WERI-Rb-1 (cell line): ENCODE measurements around the gene PML.
"Not testable (repeated sequence)": the region's sequence is repeated elsewhere in the genome, so short reads cannot be mapped to it uniquely, and the experiment has no call there.

Experiments
- DNase-seq: peaks from one replicate; pipeline ENCODE4 v3.0.0-alpha.2; 2020
- H3K27ac ChIP-seq: fragments of 250-450 bp; sonication (Bioruptor Pico); 2 replicates; pipeline ENCODE4 v1.5.1; 2020; ENCODE audit warnings: mild to moderate bottlenecking, moderate library complexity
- H3K27me3 ChIP-seq: fragments of 250-450 bp; sonication (Bioruptor Pico); 2 replicates; pipeline ENCODE4 v1.5.1; 2021; ENCODE audit warnings: mild to moderate bottlenecking, low read depth, moderate library complexity; ENCODE audit not compliant: insufficient read depth, severe bottlenecking
- H3K36me3 ChIP-seq: fragments of 250-450 bp; sonication (Bioruptor Pico); 2 replicates; pipeline ENCODE4 v1.5.1; 2020; ENCODE audit warnings: mild to moderate bottlenecking, moderate library complexity
- H3K4me3 ChIP-seq: 2 replicates; pipeline ENCODE4 v1.5.1; 2011; ENCODE audit warnings: low read depth, mild to moderate bottlenecking, control low read depth, low read length
- H3K9me3 ChIP-seq: fragments of 250-450 bp; sonication (Bioruptor Pico); 2 replicates; pipeline ENCODE4 v1.5.1; 2021; ENCODE audit warnings: mild to moderate bottlenecking, moderate library complexity; ENCODE audit not compliant: severe bottlenecking
- TF ChIP-seq, protein P1 (sequence below): IDR thresholded peaks from 2 replicates; pipeline ENCODE4 v1.5.1; 2011; ENCODE audit warnings: low read depth, mild to moderate bottlenecking, control low read depth, inconsistent platforms, low read length

PML gene

DNA sequence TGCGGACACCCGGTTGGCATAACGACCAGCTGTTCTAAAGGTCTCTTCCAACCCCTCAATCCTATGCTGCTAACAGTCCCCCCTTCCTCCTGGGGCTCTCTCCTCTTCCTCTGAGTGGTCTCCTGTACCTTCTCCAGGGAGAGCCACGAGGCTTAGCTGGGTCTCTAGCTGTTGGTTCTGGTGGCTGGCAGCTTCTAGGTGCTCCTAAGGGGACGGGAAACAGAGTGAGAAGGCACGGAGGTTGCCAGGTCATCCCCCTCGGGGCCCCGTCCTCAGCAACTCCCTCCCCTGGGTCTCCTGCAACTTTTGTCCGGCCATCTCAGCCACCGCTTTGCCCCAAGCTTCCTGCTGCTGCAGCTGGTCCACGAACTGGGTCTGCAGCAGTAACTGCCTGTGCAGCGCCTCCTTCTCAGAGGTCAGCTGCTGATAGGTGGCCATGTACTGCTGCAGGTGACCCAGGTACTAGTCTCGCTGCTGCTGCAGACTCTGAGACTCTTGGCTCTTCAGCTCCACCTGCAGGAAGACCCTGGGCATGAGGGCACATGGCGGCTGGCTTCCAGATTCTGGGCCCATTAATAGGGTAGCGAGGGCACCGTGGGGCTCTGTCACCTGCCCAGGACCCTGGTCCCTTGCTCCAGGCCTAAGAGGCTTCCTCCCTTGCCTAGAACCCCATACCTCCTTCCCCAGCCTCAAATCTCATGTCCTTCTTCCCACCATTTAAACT lies 78.3 kb downstream of the PML start:
- not testable (repeated sequence) for H3K27ac ChIP-seq, H3K4me3 ChIP-seq, H3K27me3 ChIP-seq, H3K36me3 ChIP-seq, H3K9me3 ChIP-seq
- TF ChIP-seq, protein P1, sequence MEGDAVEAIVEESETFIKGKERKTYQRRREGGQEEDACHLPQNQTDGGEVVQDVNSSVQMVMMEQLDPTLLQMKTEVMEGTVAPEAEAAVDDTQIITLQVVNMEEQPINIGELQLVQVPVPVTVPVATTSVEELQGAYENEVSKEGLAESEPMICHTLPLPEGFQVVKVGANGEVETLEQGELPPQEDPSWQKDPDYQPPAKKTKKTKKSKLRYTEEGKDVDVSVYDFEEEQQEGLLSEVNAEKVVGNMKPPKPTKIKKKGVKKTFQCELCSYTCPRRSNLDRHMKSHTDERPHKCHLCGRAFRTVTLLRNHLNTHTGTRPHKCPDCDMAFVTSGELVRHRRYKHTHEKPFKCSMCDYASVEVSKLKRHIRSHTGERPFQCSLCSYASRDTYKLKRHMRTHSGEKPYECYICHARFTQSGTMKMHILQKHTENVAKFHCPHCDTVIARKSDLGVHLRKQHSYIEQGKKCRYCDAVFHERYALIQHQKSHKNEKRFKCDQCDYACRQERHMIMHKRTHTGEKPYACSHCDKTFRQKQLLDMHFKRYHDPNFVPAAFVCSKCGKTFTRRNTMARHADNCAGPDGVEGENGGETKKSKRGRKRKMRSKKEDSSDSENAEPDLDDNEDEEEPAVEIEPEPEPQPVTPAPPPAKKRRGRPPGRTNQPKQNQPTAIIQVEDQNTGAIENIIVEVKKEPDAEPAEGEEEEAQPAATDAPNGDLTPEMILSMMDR = peak; percentile 34
- DNase-seq = peak; percentile 75

DNA sequence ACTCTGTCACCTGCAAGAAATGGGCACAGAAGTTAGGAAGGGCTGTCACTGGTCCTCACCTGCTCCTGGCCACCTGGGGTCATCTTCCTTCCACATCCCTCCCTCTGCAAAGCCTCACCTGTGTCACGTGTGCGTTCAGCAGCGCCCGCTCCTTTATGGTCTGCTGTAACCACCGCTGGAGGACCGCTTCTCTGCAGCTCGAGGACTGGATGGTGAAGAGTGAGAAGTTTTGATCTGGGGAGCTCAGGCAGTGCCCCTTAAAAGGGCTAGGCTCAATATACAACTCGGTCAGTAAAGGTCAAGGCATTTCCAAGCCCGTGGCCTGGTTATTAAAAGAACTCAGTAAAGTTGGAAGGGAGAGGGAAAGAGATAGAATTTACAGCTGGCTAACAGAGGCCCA lies 81.3 kb downstream of the PML start:
- DNase-seq, H3K9me3 ChIP-seq, H3K27me3 ChIP-seq, H3K36me3 ChIP-seq, H3K4me3 ChIP-seq: not testable (repeated sequence)
- peak overlapping the region; percentile 34; the same call in 1 of the 2 replicates for H3K27ac ChIP-seq

DNA sequence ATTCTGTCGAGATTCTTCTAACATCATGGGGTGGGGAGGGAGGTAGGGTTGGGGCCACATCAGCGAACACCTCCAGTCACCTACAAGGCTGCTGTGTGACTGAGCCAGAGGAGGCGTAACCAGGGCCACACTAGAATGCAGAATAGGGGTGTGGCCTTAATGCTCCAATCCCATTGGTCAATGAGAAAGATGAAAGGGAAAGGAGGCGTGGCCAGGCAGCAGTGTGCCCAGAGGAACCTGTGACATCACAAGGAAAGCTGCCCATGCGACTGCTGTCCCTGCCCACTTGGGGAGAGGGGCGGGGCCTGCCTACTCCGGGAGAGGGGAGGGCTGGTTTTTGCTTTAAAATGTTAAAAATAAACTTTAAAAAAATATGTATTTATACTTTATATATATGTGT lies 87.9 kb downstream of the PML start, which contains the start of gene GOLGA6A:
TSS of gene GOLGA6A (minus strand) at position 101 of the 400 bp plus-strand sequence. CDS start at position 60, 41 bp downstream.
- H3K4me3 ChIP-seq, H3K27me3 ChIP-seq, DNase-seq, H3K36me3 ChIP-seq, H3K27ac ChIP-seq, H3K9me3 ChIP-seq: not testable (repeated sequence)

DNA sequence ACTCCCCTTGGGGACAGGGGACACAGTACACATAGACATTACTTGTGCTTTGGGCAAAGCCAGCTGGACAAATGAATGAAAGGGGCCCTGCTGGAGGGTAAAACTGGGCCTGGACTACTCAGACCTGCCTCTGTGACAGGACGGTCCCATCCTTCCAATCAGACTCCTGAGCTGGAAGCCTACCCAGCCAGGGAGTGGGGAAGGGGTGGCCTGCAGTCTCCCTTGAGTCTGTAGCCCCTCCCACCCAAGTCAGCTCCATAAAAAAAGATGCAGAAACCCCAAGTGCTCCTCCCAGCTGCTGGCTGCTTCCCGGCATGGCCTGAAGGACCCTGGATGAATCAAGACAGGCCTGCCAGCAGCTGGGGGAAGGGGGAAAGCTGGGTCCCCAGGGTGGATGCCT lies 100.1 kb downstream of the PML start:
- not testable (repeated sequence) for H3K4me3 ChIP-seq, H3K27me3 ChIP-seq, H3K36me3 ChIP-seq, DNase-seq, H3K9me3 ChIP-seq, H3K27ac ChIP-seq

DNA sequence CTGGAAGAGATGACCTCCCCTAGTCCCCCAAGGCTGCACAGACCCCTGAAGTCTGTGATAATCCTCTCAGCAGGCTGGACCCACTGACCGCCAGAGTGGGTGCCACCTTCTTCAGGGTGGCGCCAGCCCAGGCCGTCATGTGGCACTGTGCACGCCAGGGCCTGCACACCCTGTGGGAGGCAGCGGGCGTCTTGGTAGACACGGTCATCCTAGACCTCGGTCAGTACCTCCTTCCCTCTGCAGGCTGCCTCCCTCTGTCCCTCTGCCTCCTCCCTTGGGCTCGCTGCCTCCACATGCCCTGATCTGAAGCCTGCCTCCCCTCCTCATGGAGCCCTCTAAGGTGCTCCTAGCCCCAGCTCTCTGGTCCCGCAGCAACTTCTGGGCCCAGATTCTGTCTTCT lies 101.1 kb downstream of the PML start:
- H3K27ac ChIP-seq, DNase-seq, H3K9me3 ChIP-seq, H3K4me3 ChIP-seq, H3K27me3 ChIP-seq, H3K36me3 ChIP-seq: not testable (repeated sequence)

DNA sequence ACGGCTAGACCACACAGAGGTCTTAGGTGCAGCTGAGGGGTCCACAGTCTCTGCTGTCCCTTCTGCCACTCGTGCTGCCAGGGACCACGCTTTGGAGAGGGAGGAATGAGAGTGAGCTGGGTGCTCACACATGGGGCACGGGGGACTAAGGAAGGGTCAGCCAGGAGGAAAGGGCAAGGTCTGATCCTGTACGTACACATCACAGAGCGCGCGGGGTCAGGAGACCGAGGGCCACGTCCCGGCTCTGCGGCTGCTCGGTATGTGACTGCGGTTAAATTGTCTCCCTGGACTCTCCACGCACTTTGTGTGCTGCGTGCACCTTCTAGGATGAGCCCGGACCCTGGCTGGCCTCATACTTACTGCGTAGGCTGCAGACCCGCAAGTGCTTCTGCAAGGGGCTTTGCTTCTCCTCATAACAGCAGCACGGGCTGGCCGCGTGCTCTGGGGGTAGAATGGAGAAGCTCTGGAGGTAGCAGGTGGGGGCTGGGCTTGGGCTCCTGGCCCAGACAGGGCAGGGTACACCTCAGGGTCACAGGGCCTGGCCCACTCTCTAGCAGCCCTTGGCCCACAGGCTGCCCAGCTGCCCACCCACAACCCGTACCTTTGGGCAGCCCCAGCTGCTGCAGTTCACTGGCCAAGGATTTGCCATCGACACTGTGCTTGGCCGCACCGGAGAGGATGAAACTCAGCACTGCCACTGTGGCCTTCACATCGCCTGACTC lies 102.4 kb downstream of the PML start:
- not testable (repeated sequence) for H3K9me3 ChIP-seq, H3K27me3 ChIP-seq, H3K27ac ChIP-seq, H3K4me3 ChIP-seq, DNase-seq, H3K36me3 ChIP-seq
